GM19099 (cell line): ENCODE measurements around the gene ZNF224.

Experiments used
- POLR2A ChIP-seq: IDR thresholded peaks from 3 replicates; pipeline ENCODE4 v1.6.1; 2011; ENCODE audit warnings: low read depth; ENCODE audit not compliant: insufficient read length; ENCODE audit errors: extremely low read depth

Gene ZNF224

GRCh38 chr19:44093931-44094765, at the start of gene ZNF224:
TSS of gene ZNF224 (plus strand) at chr19:44094361. CDS start at chr19:44097874, 3,513 bp downstream.
- peak; percentile 63 for TF ChIP-seq POLR2A

- no peak for TF ChIP-seq POLR2A
Observed at GRCh38 chr19:44050740-44051649, 43.2 kb upstream of the ZNF224 start.

GRCh38 chr19:44051650-44052402, 42.3 kb upstream of the ZNF224 start, which contains the start of gene ZNF223:
TSS of gene ZNF223 (plus strand) at chr19:44052036. CDS start at chr19:44055177, 3,141 bp downstream.
- TF ChIP-seq POLR2A: peak; percentile 47

- no peak for TF ChIP-seq POLR2A
Observed at GRCh38 chr19:44055870-44056269, 38.3 kb upstream of the ZNF224 start.

- no peak for TF ChIP-seq POLR2A
Observed at GRCh38 chr19:44059229-44059628, 34.9 kb upstream of the ZNF224 start.

GRCh38 chr19:44061038-44061437, 33.1 kb upstream of the ZNF224 start:
- no peak for TF ChIP-seq POLR2A

- no peak for TF ChIP-seq POLR2A
Observed at GRCh38 chr19:44066305-44066704, 27.9 kb upstream of the ZNF224 start.

- TF ChIP-seq POLR2A: no peak
Observed at GRCh38 chr19:44069415-44069814, 24.7 kb upstream of the ZNF224 start.

- TF ChIP-seq POLR2A: peak; percentile 71
Observed at GRCh38 chr19:44071824-44072542, 22.2 kb upstream of the ZNF224 start, which contains the start of gene ZNF284. TSS of gene ZNF284 (plus strand) at chr19:44072159. CDS start at chr19:44076390, 4,231 bp downstream.

GRCh38 chr19:44072543-44073401, 21.4 kb upstream of the ZNF224 start:
- no peak for TF ChIP-seq POLR2A

- TF ChIP-seq POLR2A: no peak
Observed at GRCh38 chr19:44076325-44076724, 17.8 kb upstream of the ZNF224 start.

GRCh38 chr19:44092108-44092507, 2.1 kb upstream of the ZNF224 start:
- TF ChIP-seq POLR2A: no peak

- TF ChIP-seq POLR2A: no peak
Observed at GRCh38 chr19:44107751-44108150, 13.6 kb downstream of the ZNF224 start.

- TF ChIP-seq POLR2A: no peak
Observed at GRCh38 chr19:44109458-44109857, 15.3 kb downstream of the ZNF224 start.
